B cell (primary cell): ENCODE measurements around the gene MAP2K3.

Experiments used
- EZH2 ChIP-seq: IDR thresholded peaks from 2 replicates; pipeline ENCODE4 v1.6.1; 2012; ENCODE audit warnings: borderline replicate concordance, low read depth, mild to moderate bottlenecking, moderate library complexity, low read length; ENCODE audit not compliant: insufficient read depth, poor library complexity, severe bottlenecking
- TF ChIP-seq, protein P1 (sequence below): fragments of 200-600 bp; IDR thresholded peaks from one replicate; pipeline ENCODE4 v1.8.0; 2022; ENCODE audit warnings: antibody characterized with exemption, mild to moderate bottlenecking

DNA sequence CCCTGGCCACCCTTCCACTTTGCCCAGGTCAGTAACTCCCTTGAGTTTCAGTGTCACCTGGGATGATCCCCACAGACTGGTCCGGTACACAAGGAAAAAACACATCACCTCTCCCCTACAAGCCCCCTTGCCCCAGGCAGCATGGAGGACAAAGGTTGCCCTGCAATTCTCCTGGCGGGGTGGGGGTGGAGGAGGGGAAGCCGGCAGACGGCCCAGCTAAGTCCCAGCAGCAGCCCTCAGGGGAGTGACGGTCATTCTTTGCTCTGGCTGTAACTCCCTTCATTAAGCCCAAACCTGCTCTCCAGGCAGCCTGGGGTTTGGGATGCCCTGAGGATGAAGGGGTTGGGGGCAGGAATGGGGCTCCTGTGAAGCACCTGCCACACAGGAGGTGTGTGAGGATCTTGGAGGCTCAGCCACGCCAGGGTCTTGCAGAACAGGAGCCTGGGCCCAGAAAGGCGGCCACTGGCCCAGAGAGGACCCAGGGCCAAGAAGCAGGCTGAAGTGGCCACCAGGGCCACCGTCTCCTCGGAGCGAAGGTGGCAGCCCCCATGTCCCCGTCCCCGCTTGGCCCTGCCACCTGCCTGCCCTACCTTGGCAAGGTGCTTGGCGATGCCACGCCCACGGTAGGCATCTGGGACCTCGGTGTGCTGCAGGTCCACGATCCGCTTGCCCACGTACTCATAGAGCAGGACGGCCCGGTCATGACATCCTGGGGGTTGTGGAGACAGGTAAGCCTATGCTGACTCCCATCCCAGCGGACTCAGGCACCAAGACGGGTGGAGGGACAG is 40.8 kb upstream of the MAP2K3 start:
- TF ChIP-seq, protein P1, sequence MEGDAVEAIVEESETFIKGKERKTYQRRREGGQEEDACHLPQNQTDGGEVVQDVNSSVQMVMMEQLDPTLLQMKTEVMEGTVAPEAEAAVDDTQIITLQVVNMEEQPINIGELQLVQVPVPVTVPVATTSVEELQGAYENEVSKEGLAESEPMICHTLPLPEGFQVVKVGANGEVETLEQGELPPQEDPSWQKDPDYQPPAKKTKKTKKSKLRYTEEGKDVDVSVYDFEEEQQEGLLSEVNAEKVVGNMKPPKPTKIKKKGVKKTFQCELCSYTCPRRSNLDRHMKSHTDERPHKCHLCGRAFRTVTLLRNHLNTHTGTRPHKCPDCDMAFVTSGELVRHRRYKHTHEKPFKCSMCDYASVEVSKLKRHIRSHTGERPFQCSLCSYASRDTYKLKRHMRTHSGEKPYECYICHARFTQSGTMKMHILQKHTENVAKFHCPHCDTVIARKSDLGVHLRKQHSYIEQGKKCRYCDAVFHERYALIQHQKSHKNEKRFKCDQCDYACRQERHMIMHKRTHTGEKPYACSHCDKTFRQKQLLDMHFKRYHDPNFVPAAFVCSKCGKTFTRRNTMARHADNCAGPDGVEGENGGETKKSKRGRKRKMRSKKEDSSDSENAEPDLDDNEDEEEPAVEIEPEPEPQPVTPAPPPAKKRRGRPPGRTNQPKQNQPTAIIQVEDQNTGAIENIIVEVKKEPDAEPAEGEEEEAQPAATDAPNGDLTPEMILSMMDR = no peak
- no peak for TF ChIP-seq EZH2
